Tibial nerve (tissue), 4 donors: ENCODE measurements around the gene CDK16. TPM values are rescaled to one million over a fixed set of nuclear protein-coding genes. Genes with fewer than 3 reads are reported as not detected.

Experiments used
- DNase-seq, 2 donors: peaks; one replicate each; pipeline ENCODE4 v3.0.0-alpha.2; 2019; ENCODE audit warnings: low spot score in 2 of 2
- H3K27ac ChIP-seq, 4 donors: fragments of 200-600 bp; sonication (generic) in 3 of 4; one replicate each; pipeline ENCODE4 v1.5.1; 2017 to 2019; ENCODE audit warnings: mild to moderate bottlenecking in 1 of 4
- H3K27me3 ChIP-seq, 2 donors: fragments of 200-600 bp; sonication (generic) in 1 of 2; one replicate each; pipeline versions ENCODE4 v1.5.1 to v1.6.0; 2017 to 2019
- H3K36me3 ChIP-seq, 3 donors: fragments of 200-600 bp; sonication (generic); one replicate each; pipeline ENCODE4 v1.5.1; 2018 to 2019
- H3K4me1 ChIP-seq, 4 donors: fragments of 200-600 bp; sonication (generic) in 3 of 4; one replicate each; pipeline ENCODE4 v1.5.1; 2017 to 2019
- H3K4me3 ChIP-seq, 4 donors: fragments of 200-600 bp; sonication (generic) in 3 of 4; one replicate each; pipeline ENCODE4 v1.5.1; 2017 to 2019; ENCODE audit warnings: mild to moderate bottlenecking in 1 of 4, moderate library complexity in 1 of 4
- H3K9me3 ChIP-seq, 4 donors: fragments of 200-600 bp; sonication (generic) in 3 of 4; one replicate each; pipeline ENCODE4 v1.5.1; 2017 to 2019
- CTCF ChIP-seq, 5 experiments: fragments of 200-600 bp in 3 of 5; fragments of 450-650 bp in 2 of 5; sonication (generic) in 3 of 5; IDR thresholded peaks; one replicate each; pipeline ENCODE4 v1.5.1; 2016 to 2019; ENCODE audit warnings: antibody characterized with exemption in 5 of 5, mild to moderate bottlenecking in 3 of 5, moderate library complexity in 2 of 5
- EP300 ChIP-seq, 2 donors: sonication (generic); formaldehyde crosslinking; IDR thresholded peaks; one replicate each; pipeline ENCODE4 v1.6.1; 2017; ENCODE audit warnings: antibody characterized with exemption in 2 of 2, mild to moderate bottlenecking in 1 of 2
- POLR2A ChIP-seq, 2 donors: fragments of 450-650 bp; IDR thresholded peaks; one replicate each; pipeline ENCODE4 v1.6.1; 2017; ENCODE audit warnings: antibody characterized with exemption in 2 of 2, mild to moderate bottlenecking in 2 of 2, moderate library complexity in 2 of 2
- WGBS, 2 donors: methylation state at CpG; one replicate each; pipeline ENCODE4 v1.1.5; 2018; 5-methylcytosine and 5-hydroxymethylcytosine counted together
- total RNA-seq, 4 donors: library from RNA; depleted of rRNA; stranded (reverse); fragments of >200 nt; gene quantifications; one replicate each; pipeline ENCODE4 v1.1.0, GENCODE V29; 2016

The CDK16 gene
- total RNA-seq, 4 donors from 2014 or later: 64.9 to 94.2 (median 84.5) TPM

GRCh38 chrX:47223476-47224250 is 5.2 kb downstream of the CDK16 start:
- Histone ChIP-seq H3K9me3 (no peaks in the 10 kb centered on the region), H3K27ac (no peak overlapping the region), H3K27me3 (no peaks in the 10 kb centered on the region), H3K4me1 (peaks cover 0 to 21% (median 3%) of the 10 kb centered on the region in 4 donors), H3K4me3 (no peak overlapping the region), H3K36me3 (peaks cover 0 to 60% (median 6%) of the 10 kb centered on the region in 3 donors)
- TF ChIP-seq EP300 (IDR thresholded peaks at IDR 0.05) (no peak), POLR2A (IDR thresholded peaks at IDR 0.05) (no peak)
- 88 to 94% methylated on average over 13 of the region's 13 CpGs for WGBS, 2 donors
- DNase-seq: no peak

DNA sequence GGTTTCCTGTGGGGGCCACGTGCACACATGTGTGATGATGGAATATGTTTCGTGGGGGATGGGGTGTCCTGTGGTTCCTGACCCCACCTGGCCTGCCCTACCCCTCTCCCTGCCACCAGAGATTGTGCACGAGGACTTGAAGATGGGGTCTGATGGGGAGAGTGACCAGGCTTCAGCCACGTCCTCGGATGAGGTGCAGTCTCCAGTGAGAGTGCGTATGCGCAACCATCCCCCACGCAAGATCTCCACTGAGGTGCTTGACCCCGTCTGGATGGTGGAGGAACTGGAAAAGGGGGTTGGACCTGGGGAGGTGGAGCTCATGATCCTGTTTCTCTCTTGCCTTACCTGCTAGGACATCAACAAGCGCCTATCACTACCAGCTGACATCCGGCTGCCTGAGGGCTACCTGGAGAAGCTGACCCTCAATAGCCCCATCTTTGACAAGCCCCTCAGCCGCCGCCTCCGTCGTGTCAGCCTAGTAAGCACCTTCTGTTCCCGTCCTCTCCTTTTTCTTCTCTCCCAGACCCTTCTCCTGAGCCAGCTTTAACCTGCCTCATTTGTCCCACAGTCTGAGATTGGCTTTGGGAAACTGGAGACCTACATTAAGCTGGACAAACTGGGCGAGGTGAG is 5.9 kb downstream of the CDK16 start:
- H3K4me1 ChIP-seq: peaks cover 0 to 21% (median 3%) of the 10 kb centered on the region in 4 donors
- no peaks in the 10 kb centered on the region for H3K27me3 ChIP-seq
- WGBS, 2 donors: 84 to 91% methylated on average over 14 to 17 of the region's 17 CpGs
- peaks cover 0 to 67% (median 6%) of the 10 kb centered on the region in 3 donors for H3K36me3 ChIP-seq
- no peak overlapping the region for H3K4me3 ChIP-seq
- TF ChIP-seq POLR2A (IDR thresholded peaks at IDR 0.05): no peak
- TF ChIP-seq CTCF (IDR thresholded peaks at IDR 0.05): no peak
- TF ChIP-seq EP300 (IDR thresholded peaks at IDR 0.05): no peak
- DNase-seq: no peak
- H3K27ac ChIP-seq: no peak overlapping the region
- H3K9me3 ChIP-seq: no peaks in the 10 kb centered on the region

DNA sequence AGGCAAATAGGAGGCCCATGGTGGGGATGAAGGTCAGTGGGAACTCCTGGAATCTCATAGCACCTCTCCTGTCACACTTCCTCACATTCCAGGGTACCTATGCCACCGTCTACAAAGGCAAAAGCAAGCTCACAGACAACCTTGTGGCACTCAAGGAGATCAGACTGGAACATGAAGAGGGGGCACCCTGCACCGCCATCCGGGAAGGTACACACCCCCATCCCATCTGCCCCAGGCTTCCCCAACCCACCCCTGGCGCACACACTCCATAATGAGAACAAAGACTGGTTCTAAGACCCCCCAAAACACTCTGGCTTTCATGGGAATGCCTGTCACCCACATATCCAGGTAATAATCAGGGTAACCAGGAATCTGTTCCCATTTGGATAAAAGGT is 6.4 kb downstream of the CDK16 start:
- whole genome bisulfite sequencing, 2 donors: 92 to 100% methylated on average over 2 to 4 of the region's 4 CpGs
- Histone ChIP-seq H3K4me3 (no peak overlapping the region), H3K9me3 (no peaks in the 10 kb centered on the region), H3K27me3 (no peaks in the 10 kb centered on the region), H3K27ac (no peak overlapping the region), H3K4me1 (peaks cover 0 to 17% (median 3%) of the 10 kb centered on the region in 4 donors), H3K36me3 (peaks cover 0 to 71% (median 6%) of the 10 kb centered on the region in 3 donors)
- no peak for TF ChIP-seq CTCF (IDR thresholded peaks at IDR 0.05)
- TF ChIP-seq EP300 (IDR thresholded peaks at IDR 0.05): no peak
- TF ChIP-seq POLR2A (IDR thresholded peaks at IDR 0.05): no peak
- no peak for DNase-seq

DNA sequence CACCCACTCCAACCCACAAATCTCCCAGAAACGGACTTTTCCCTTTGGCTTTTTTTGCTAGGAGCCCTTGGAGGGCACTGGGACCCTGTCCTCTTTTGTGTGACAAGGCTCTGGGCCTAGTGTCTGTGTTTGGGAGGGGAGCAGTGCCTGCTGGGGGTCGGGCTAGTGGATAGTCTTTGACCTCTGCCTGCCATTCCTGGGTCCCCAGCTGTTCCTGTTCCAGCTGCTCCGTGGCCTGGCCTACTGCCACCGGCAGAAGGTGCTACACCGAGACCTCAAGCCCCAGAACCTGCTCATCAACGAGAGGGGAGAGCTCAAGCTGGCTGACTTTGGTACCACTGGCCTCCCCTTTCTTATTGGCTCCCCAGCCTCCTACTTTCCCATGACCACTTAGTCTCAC is 7.6 kb downstream of the CDK16 start:
- Histone ChIP-seq H3K4me1 (peaks cover 0 to 7% (median 0%) of the 10 kb centered on the region in 4 donors), H3K27ac (no peak overlapping the region), H3K4me3 (no peak overlapping the region), H3K9me3 (no peaks in the 10 kb centered on the region), H3K36me3 (peaks cover 0 to 71% (median 6%) of the 10 kb centered on the region in 3 donors), H3K27me3 (no peaks in the 10 kb centered on the region)
- TF ChIP-seq POLR2A (IDR thresholded peaks at IDR 0.05): no peak
- no peak for TF ChIP-seq CTCF (IDR thresholded peaks at IDR 0.05)
- TF ChIP-seq EP300 (IDR thresholded peaks at IDR 0.05): no peak
- no peak for DNase-seq
- WGBS, 2 donors: 88 to 93% methylated on average over 1 to 6 of the region's 6 CpGs

GRCh38 chrX:47226531-47227333 is 8.3 kb downstream of the CDK16 start:
- Histone ChIP-seq H3K36me3 (peaks cover 0 to 71% (median 6%) of the 10 kb centered on the region in 3 donors), H3K4me3 (no peak overlapping the region), H3K27me3 (no peaks in the 10 kb centered on the region), H3K4me1 (peaks cover 0 to under 1% (median 0%) of the 10 kb centered on the region in 4 donors), H3K27ac (no peak overlapping the region), H3K9me3 (no peaks in the 10 kb centered on the region)
- WGBS, 2 donors: 90 to 100% methylated on average over 1 to 19 of the region's 19 CpGs
- TF ChIP-seq EP300 (IDR thresholded peaks at IDR 0.05) (no peak), POLR2A (IDR thresholded peaks at IDR 0.05) (no peak), CTCF (IDR thresholded peaks at IDR 0.05) (no peak)
- no peak for DNase-seq
